ENCODE measurements around the gene SVOPL. TPM values are rescaled to one million over a fixed set of nuclear protein-coding genes. Genes with fewer than 3 reads are reported as not detected.

SVOPL gene
- total and polyA plus RNA-seq, 4 donors: 0.33 TPM; not detected in 3

GRCh38 chr7:138607216-138608126 is 93.7 kb downstream of the SVOPL start:
- Histone ChIP-seq H3K27me3 (ENCODE audit: control insufficient read depth in 4 of 4, insufficient read depth in 4 of 4, low read length in 3 of 4) (no peaks in the 10 kb centered on the region), H3K27ac (ENCODE audit: low read depth in 1 of 2, low read length in 2 of 2) (no peak overlapping the region), H3K9ac (ENCODE audit: low read depth in 1 of 2, low read length in 2 of 2) (no peak overlapping the region), H3K4me1 (ENCODE audit: control insufficient read depth in 4 of 4, insufficient read depth in 4 of 4, low read length in 3 of 4) (peaks cover 0 to 19% (median 4%) of the 10 kb centered on the region in 4 donors), H3K9me3 (ENCODE audit: control insufficient read depth in 4 of 4, low read length in 3 of 4) (peaks cover 0 to 4% (median 0%) of the 10 kb centered on the region in 4 donors), H3K4me3 (ENCODE audit: low read depth in 1 of 3, low read length in 3 of 3) (no peak overlapping the region), H3K36me3 (ENCODE audit: control insufficient read depth in 4 of 4, insufficient read depth in 3 of 4, low read depth in 1 of 4, low read length in 3 of 4) (no peaks in the 10 kb centered on the region)
- TF ChIP-seq RXRA (IDR thresholded peaks at IDR 0.05): no peak
- TF ChIP-seq YY1 (IDR thresholded peaks at IDR 0.05): no peak
- no peak for TF ChIP-seq FOXA2 (IDR thresholded peaks at IDR 0.05)
- peak; percentile 16 for TF ChIP-seq HNF4G (IDR thresholded peaks at IDR 0.05)
- TF ChIP-seq MAX (IDR thresholded peaks at IDR 0.05): no peak
- TF ChIP-seq NR2F2 (IDR thresholded peaks at IDR 0.05): peak; percentile 56
- no peak for TF ChIP-seq ATF3 (IDR thresholded peaks at IDR 0.05)
- TF ChIP-seq HNF4A (conservative IDR thresholded peaks at IDR 0.05): peak in 1 of 2 donors; percentile 49
- TF ChIP-seq ZBTB33 (IDR thresholded peaks at IDR 0.05): no peak
- no peak for TF ChIP-seq EGR1 (IDR thresholded peaks at IDR 0.05; ENCODE audit: low read depth in 2 of 2)
- TF ChIP-seq JUND (IDR thresholded peaks at IDR 0.05): no peak
- TF ChIP-seq FOXA1 (IDR thresholded peaks at IDR 0.05): no peak
- no peak for DNase-seq (ENCODE audit: low spot score)
- WGBS: 76% methylated on average over 11 of the region's 11 CpGs

DNA sequence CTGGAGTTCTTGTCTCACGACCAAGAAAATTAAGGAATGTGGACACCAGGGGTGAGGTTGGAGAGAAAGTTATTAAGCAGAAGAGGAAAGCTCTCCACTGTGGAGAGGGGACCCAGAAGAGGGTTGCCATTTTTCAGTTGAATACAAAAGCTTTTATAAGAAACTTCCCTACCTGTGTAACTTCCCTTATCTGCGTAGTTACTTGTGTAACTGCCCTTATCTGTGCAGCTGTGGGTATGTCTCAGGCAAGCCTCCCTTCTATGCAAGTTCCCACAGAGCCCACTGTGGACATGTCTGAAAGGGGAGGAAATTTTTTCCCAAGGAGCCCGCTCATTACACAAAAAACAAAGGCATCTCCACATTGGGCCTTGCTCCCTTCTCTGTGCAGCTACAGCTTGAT is 94.9 kb downstream of the SVOPL start:
- Histone ChIP-seq H3K9ac (ENCODE audit: low read depth in 1 of 2, low read length in 2 of 2) (no peak overlapping the region), H3K27me3 (ENCODE audit: control insufficient read depth in 4 of 4, insufficient read depth in 4 of 4, low read length in 3 of 4) (no peaks in the 10 kb centered on the region), H3K9me3 (ENCODE audit: control insufficient read depth in 4 of 4, low read length in 3 of 4) (peaks cover 0 to 4% (median 0%) of the 10 kb centered on the region in 4 donors), H3K4me3 (ENCODE audit: low read depth in 1 of 3, low read length in 3 of 3) (no peak overlapping the region), H3K4me1 (ENCODE audit: control insufficient read depth in 4 of 4, insufficient read depth in 4 of 4, low read length in 3 of 4) (peaks cover 0 to 19% (median 4%) of the 10 kb centered on the region in 4 donors), H3K36me3 (ENCODE audit: control insufficient read depth in 4 of 4, insufficient read depth in 3 of 4, low read depth in 1 of 4, low read length in 3 of 4) (no peaks in the 10 kb centered on the region), H3K27ac (ENCODE audit: low read depth in 1 of 2, low read length in 2 of 2) (no peak overlapping the region)
- TF ChIP-seq MAX (IDR thresholded peaks at IDR 0.05) (no peak), SP1 (IDR thresholded peaks at IDR 0.05) (no peak), GABPA (IDR thresholded peaks at IDR 0.05 in 1 of 2, conservative IDR thresholded peaks at IDR 0.05 in 1 of 2) (no peak), ZBTB33 (IDR thresholded peaks at IDR 0.05) (no peak), FOXA2 (IDR thresholded peaks at IDR 0.05) (no peak), RXRA (IDR thresholded peaks at IDR 0.05) (no peak), JUND (IDR thresholded peaks at IDR 0.05) (no peak), HNF4A (conservative IDR thresholded peaks at IDR 0.05) (no peak), HNF4G (IDR thresholded peaks at IDR 0.05) (no peak)
- TF ChIP-seq, protein P1, sequence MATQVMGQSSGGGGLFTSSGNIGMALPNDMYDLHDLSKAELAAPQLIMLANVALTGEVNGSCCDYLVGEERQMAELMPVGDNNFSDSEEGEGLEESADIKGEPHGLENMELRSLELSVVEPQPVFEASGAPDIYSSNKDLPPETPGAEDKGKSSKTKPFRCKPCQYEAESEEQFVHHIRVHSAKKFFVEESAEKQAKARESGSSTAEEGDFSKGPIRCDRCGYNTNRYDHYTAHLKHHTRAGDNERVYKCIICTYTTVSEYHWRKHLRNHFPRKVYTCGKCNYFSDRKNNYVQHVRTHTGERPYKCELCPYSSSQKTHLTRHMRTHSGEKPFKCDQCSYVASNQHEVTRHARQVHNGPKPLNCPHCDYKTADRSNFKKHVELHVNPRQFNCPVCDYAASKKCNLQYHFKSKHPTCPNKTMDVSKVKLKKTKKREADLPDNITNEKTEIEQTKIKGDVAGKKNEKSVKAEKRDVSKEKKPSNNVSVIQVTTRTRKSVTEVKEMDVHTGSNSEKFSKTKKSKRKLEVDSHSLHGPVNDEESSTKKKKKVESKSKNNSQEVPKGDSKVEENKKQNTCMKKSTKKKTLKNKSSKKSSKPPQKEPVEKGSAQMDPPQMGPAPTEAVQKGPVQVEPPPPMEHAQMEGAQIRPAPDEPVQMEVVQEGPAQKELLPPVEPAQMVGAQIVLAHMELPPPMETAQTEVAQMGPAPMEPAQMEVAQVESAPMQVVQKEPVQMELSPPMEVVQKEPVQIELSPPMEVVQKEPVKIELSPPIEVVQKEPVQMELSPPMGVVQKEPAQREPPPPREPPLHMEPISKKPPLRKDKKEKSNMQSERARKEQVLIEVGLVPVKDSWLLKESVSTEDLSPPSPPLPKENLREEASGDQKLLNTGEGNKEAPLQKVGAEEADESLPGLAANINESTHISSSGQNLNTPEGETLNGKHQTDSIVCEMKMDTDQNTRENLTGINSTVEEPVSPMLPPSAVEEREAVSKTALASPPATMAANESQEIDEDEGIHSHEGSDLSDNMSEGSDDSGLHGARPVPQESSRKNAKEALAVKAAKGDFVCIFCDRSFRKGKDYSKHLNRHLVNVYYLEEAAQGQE (IDR thresholded peaks at IDR 0.05): no peak
- no peak for DNase-seq (ENCODE audit: low spot score)
- 94% methylated on average over 3 of the region's 3 CpGs for WGBS

All from liver (tissue), 9 donors.